Stimulated activated naive CD8-positive, alpha-beta T cell treated with anti-CD3 and anti-CD28 coated beads, Interleukin-15, Interleukin-2, amounts not matched to agents 100 ng/mL and 50 ng/mL, for 24 hours (primary cell): ENCODE measurements around the gene MAP4K1.

ENCODE experiments used
- H3K27ac Mint-ChIP-seq: one replicate; pipeline ENCODE4 v1.8.0; 2021; ENCODE audit warnings: mild to moderate bottlenecking, mixed read lengths
- H3K27me3 Mint-ChIP-seq: one replicate; pipeline ENCODE4 v1.8.0; 2021; ENCODE audit warnings: mixed read lengths
- H3K36me3 Mint-ChIP-seq: one replicate; pipeline ENCODE4 v1.8.0; 2021; ENCODE audit warnings: low read depth, mixed read lengths
- H3K4me1 Mint-ChIP-seq: one replicate; pipeline ENCODE4 v1.8.0; 2021; ENCODE audit warnings: low read depth, mixed read lengths
- H3K4me3 Mint-ChIP-seq: one replicate; pipeline ENCODE4 v1.8.0; 2021; ENCODE audit warnings: mild to moderate bottlenecking, mixed read lengths
- H3K9me3 Mint-ChIP-seq: one replicate; pipeline ENCODE4 v1.8.0; 2021; ENCODE audit warnings: mixed read lengths

MAP4K1 gene

GRCh38 chr19:38542040-38542439, 75.7 kb downstream of the MAP4K1 start:
- H3K9me3 Mint-ChIP-seq: no peaks in the 10 kb centered on the region
- H3K4me3 Mint-ChIP-seq: no peak overlapping the region
- H3K36me3 Mint-ChIP-seq: no peaks in the 10 kb centered on the region
- H3K27ac Mint-ChIP-seq: no peak overlapping the region
- H3K27me3 Mint-ChIP-seq: peaks cover 3% of the 10 kb centered on the region
- peaks cover 41% of the 10 kb centered on the region for H3K4me1 Mint-ChIP-seq

- Mint-ChIP-seq H3K9me3 (peaks cover 16% of the 10 kb centered on the region), H3K4me1 (peaks cover 48% of the 10 kb centered on the region), H3K27ac (peak overlapping the region; percentile 79), H3K36me3 (no peaks in the 10 kb centered on the region), H3K27me3 (peaks cover 10% of the 10 kb centered on the region), H3K4me3 (no peak overlapping the region)
Observed at GRCh38 chr19:38539751-38540150, 78.0 kb downstream of the MAP4K1 start.

- H3K4me3 Mint-ChIP-seq: peak overlapping the region; percentile 61
Observed at GRCh38 chr19:38538793-38539528, 78.8 kb downstream of the MAP4K1 start.

GRCh38 chr19:38538386-38538785, 79.4 kb downstream of the MAP4K1 start:
- peaks cover 15% of the 10 kb centered on the region for H3K27me3 Mint-ChIP-seq
- H3K4me1 Mint-ChIP-seq: peaks cover 38% of the 10 kb centered on the region
- peaks cover 17% of the 10 kb centered on the region for H3K9me3 Mint-ChIP-seq
- H3K36me3 Mint-ChIP-seq: no peaks in the 10 kb centered on the region
- H3K4me3 Mint-ChIP-seq: peak overlapping the region; percentile 61
- peak overlapping the region; percentile 79 for H3K27ac Mint-ChIP-seq

More at GRCh38 chr19:38538793-38539528, 78.8 kb downstream of the MAP4K1 start:
- H3K27ac Mint-ChIP-seq: peak overlapping the region; percentile 79
- peaks cover 11% of the 10 kb centered on the region for H3K27me3 Mint-ChIP-seq
- peaks cover 17% of the 10 kb centered on the region for H3K9me3 Mint-ChIP-seq
- H3K36me3 Mint-ChIP-seq: no peaks in the 10 kb centered on the region
- H3K4me1 Mint-ChIP-seq: peaks cover 40% of the 10 kb centered on the region
